B cell (primary cell): ENCODE data around the gene ADCY1. TPM values are rescaled to one million over a fixed set of nuclear protein-coding genes. Genes with fewer than 3 reads are reported as not detected.

ENCODE experiments used
- ATAC-seq: fragments of 200-7000 bp; cut with Tn5 transposase; one replicate; pipeline ENCODE4 v1.10.0; 2021; ENCODE audit warnings: low read depth, mild to moderate bottlenecking, moderate number of reproducible peaks, moderate library complexity
- CTCF ChIA-PET: fragments of 350-600 bp; sonication (Branson Sonifier 250); formaldehyde crosslinking; loops from one replicate; lab custom pipeline; 2021; ENCODE audit warnings: antibody characterized with exemption, inconsistent platforms; lab: Charles Lee
- POLR2A ChIA-PET: fragments of 350-600 bp; sonication (Branson Sonifier 250); formaldehyde crosslinking; loops from one replicate; lab custom pipeline; 2021; ENCODE audit warnings: antibody characterized with exemption; lab: Charles Lee
- DNase-seq: peaks from one replicate; pipeline ENCODE4 v3.0.0; 2013
- H2AFZ ChIP-seq: 2 replicates; pipeline ENCODE4 v1.6.1; 2012; ENCODE audit warnings: mild to moderate bottlenecking, low read depth, low read length; ENCODE audit not compliant: insufficient read depth, poor library complexity, severe bottlenecking
- H3K27ac ChIP-seq, 2 donors: 1 replicate in 1 of 2; 2 replicates in 1 of 2; pipeline ENCODE4 v1.5.1; 2012 to 2013; ENCODE audit warnings: low read length in 2 of 2, mild to moderate bottlenecking in 2 of 2, moderate library complexity in 1 of 2
- H3K27me3 ChIP-seq, 4 experiments: fragments of 200-600 bp in 1 of 4; sonication (generic) in 1 of 4; replicated peaks in 1 of 4; 1 replicate in 2 of 4; 2 replicates in 2 of 4; pipeline versions ENCODE4 v1.6.1 to v1.7.0; 2013 to 2016; ENCODE audit warnings: low read length in 3 of 4, mild to moderate bottlenecking in 2 of 4, mixed read lengths in 1 of 4, moderate library complexity in 1 of 4; ENCODE audit not compliant: insufficient read depth in 4 of 4, control insufficient read depth in 3 of 4; ENCODE audit errors: control extremely low read depth in 1 of 4
- H3K36me3 ChIP-seq, 2 experiments: replicated peaks in 1 of 2; 1 replicate in 1 of 2; 2 replicates in 1 of 2; pipeline versions ENCODE4 v1.6.1 to v1.7.1; 2013; ENCODE audit warnings: low read length in 1 of 2; ENCODE audit not compliant: insufficient read depth in 2 of 2, control insufficient read depth in 1 of 2; ENCODE audit errors: control extremely low read depth in 1 of 2, extremely low read depth in 1 of 2
- H3K4me1 ChIP-seq, 2 donors: fragments of 200-600 bp in 1 of 2; sonication (generic) in 1 of 2; 1 replicate in 1 of 2; 2 replicates in 1 of 2; pipeline versions ENCODE4 v1.5.1 to v1.6.1; 2013 to 2017; ENCODE audit warnings: low read length in 2 of 2; ENCODE audit not compliant: control insufficient read depth in 2 of 2, insufficient read depth in 2 of 2
- H3K4me2 ChIP-seq: replicated peaks from 2 replicates; pipeline ENCODE3; 2012; ENCODE audit warnings: mild to moderate bottlenecking, low read depth, low read length; ENCODE audit not compliant: poor library complexity, severe bottlenecking
- H3K4me3 ChIP-seq, 5 experiments: fragments of 200-600 bp in 1 of 5; sonication (generic) in 1 of 5; 1 replicate in 3 of 5; 2 replicates in 2 of 5; pipeline versions ENCODE4 v1.5.1 to v1.7.0; 2011 to 2016; ENCODE audit warnings: low read length in 4 of 5, mild to moderate bottlenecking in 4 of 5, low read depth in 2 of 5, control low read depth in 1 of 5, moderate library complexity in 1 of 5; ENCODE audit not compliant: insufficient read depth in 1 of 5; ENCODE audit errors: control extremely low read depth in 1 of 5, extremely low read depth in 1 of 5
- H3K79me2 ChIP-seq: fragments of 200-600 bp; sonication (generic); one replicate; pipeline ENCODE4 v1.6.0; 2016; ENCODE audit warnings: low read length; ENCODE audit not compliant: control insufficient read depth, insufficient read depth
- H3K9ac ChIP-seq: fragments of 200-600 bp; sonication (generic); 2 replicates; pipeline ENCODE4 v1.6.1; 2017; ENCODE audit warnings: mild to moderate bottlenecking, low read length, moderate library complexity
- H3K9me3 ChIP-seq, 3 donors: one replicate each; pipeline versions ENCODE4 v1.6.1 to v1.7.1; 2013; ENCODE audit warnings: low read length in 2 of 3; ENCODE audit not compliant: control insufficient read depth in 2 of 3, insufficient read depth in 1 of 3; ENCODE audit errors: control extremely low read depth in 1 of 3
- H4K20me1 ChIP-seq: 2 replicates; pipeline ENCODE4 v1.6.0; 2012; ENCODE audit warnings: mild to moderate bottlenecking, low read length; ENCODE audit not compliant: insufficient read depth, control insufficient read depth, poor library complexity, severe bottlenecking
- H3K27ac Mint-ChIP-seq: one replicate; pipeline ENCODE4 v1.8.0; 2021; ENCODE audit warnings: mixed read lengths
- H3K27me3 Mint-ChIP-seq: one replicate; pipeline ENCODE4 v1.8.0; 2021; ENCODE audit warnings: mixed read lengths
- H3K4me1 Mint-ChIP-seq: one replicate; pipeline ENCODE4 v1.8.0; 2021; ENCODE audit warnings: mixed read lengths
- H3K4me3 Mint-ChIP-seq: one replicate; pipeline ENCODE4 v1.8.0; 2021; ENCODE audit warnings: mixed read lengths
- H3K9me3 Mint-ChIP-seq: one replicate; pipeline ENCODE4 v1.8.0; 2022; ENCODE audit warnings: mixed read lengths; ENCODE audit not compliant: insufficient read depth
- EZH2 ChIP-seq: IDR thresholded peaks from 2 replicates; pipeline ENCODE4 v1.6.1; 2012; ENCODE audit warnings: borderline replicate concordance, low read depth, mild to moderate bottlenecking, moderate library complexity, low read length; ENCODE audit not compliant: insufficient read depth, poor library complexity, severe bottlenecking
- WGBS: methylation state at CpG from one replicate; pipeline ENCODE4 v1.1.5; 2013; ENCODE audit warnings: missing lambda C conversion rate; ENCODE audit not compliant: insufficient coverage; 5-methylcytosine and 5-hydroxymethylcytosine counted together
- intact Hi-C: fragments of 100-400 bp; cut with micrococcal nuclease; formaldehyde crosslinking; loops from one replicate; pipeline ENCODE4 v1.10.0; 2022
- polyA plus RNA-seq: library from polyadenylated mRNA; depleted of rRNA; stranded (reverse); fragments of >200 nt; gene quantifications from 2 replicates; pipeline ENCODE4 v1.2.3, GENCODE V29; 2012
- total RNA-seq, 2 donors: library from RNA; stranded (reverse); fragments of 120-200 nt in 1 of 2; gene quantifications; 1 replicate in 1 of 2; 2 replicates in 1 of 2; pipeline versions ENCODE4 v1.2.3 to v1.2.4, GENCODE V29; 2013 to 2022
- TF ChIP-seq, protein P1 (sequence below): fragments of 200-600 bp; IDR thresholded peaks from one replicate; pipeline ENCODE4 v1.8.0; 2022; ENCODE audit warnings: antibody characterized with exemption, mild to moderate bottlenecking

Gene ADCY1
- total and polyA plus RNA-seq, 2 donors (not counting 1 experiment from before 2014, with no cell fraction given) = 0.05 to 0.12 TPM

DNA sequence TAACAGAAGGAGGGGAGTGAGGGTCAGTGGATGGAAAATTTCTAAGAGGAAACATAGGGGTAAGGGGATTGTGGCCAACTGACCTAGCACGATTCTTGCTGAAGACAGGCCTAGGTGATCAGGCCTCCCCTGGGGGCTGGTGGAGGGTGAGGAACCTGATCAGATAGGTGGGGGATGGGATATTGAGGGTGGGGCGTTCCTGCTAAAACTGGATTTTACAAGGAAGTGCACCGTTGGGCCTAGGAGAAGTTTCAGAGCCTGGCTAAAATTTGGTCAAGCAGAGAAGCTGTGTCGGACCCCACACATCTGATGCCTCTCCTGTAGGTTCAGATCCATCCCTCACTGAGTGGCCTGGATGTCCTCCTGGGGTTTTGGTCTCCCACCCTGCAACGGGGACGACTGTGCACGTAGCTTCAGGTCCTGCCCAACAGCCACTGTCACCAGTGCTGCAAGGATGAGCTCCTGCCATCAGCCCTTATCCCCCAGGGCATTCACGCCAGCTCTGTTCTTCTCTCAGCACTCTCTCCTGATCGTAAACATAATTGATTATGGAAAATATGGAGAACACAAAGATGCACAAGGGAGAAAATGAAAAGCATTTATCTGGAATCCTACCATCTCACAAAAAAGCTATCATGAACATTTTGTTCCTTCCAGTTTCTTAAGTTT, 89.9 kb downstream of the ADCY1 start:
- H4K20me1 ChIP-seq = no peaks in the 10 kb centered on the region
- no peaks in the 10 kb centered on the region for H3K4me1 ChIP-seq
- H2AFZ ChIP-seq = no peak overlapping the region
- H3K4me3 Mint-ChIP-seq = no peak overlapping the region
- H3K27ac Mint-ChIP-seq = no peak overlapping the region
- no peaks in the 10 kb centered on the region for H3K9me3 Mint-ChIP-seq
- H3K4me1 Mint-ChIP-seq = no peaks in the 10 kb centered on the region
- CTCF ChIA-PET = interaction anchor here (0.6 to 1.9 kb wide), 4 partner anchors 8 to 190 kb away, joined by 3 to 10 read pairs (median 4); no protein-coding TSS in a partner anchor
- intact Hi-C loops = loop anchor here (2.0 kb wide), 1 partner anchor 191 kb away; no protein-coding TSS in a partner anchor
- TF ChIP-seq, protein P1, sequence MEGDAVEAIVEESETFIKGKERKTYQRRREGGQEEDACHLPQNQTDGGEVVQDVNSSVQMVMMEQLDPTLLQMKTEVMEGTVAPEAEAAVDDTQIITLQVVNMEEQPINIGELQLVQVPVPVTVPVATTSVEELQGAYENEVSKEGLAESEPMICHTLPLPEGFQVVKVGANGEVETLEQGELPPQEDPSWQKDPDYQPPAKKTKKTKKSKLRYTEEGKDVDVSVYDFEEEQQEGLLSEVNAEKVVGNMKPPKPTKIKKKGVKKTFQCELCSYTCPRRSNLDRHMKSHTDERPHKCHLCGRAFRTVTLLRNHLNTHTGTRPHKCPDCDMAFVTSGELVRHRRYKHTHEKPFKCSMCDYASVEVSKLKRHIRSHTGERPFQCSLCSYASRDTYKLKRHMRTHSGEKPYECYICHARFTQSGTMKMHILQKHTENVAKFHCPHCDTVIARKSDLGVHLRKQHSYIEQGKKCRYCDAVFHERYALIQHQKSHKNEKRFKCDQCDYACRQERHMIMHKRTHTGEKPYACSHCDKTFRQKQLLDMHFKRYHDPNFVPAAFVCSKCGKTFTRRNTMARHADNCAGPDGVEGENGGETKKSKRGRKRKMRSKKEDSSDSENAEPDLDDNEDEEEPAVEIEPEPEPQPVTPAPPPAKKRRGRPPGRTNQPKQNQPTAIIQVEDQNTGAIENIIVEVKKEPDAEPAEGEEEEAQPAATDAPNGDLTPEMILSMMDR = no peak
- TF ChIP-seq EZH2 = no peak
- H3K4me3 ChIP-seq = no peak overlapping the region
- H3K27me3 ChIP-seq = no peaks in the 10 kb centered on the region
- H3K4me2 ChIP-seq = no peak overlapping the region
- H3K27me3 Mint-ChIP-seq = no peaks in the 10 kb centered on the region
- POLR2A ChIA-PET = no interaction called here
- no peak overlapping the region for H3K27ac ChIP-seq
- peaks cover 0 to 10% (median 0%) of the 10 kb centered on the region in 3 donors for H3K9me3 ChIP-seq
- no peaks in the 10 kb centered on the region for H3K79me2 ChIP-seq
- DNase-seq = no peak
- 74% methylated on average over 7 of the region's 9 CpGs for WGBS
- no peaks in the 10 kb centered on the region for H3K36me3 ChIP-seq
- H3K9ac ChIP-seq = no peak overlapping the region
- ATAC-seq = no peak

DNA sequence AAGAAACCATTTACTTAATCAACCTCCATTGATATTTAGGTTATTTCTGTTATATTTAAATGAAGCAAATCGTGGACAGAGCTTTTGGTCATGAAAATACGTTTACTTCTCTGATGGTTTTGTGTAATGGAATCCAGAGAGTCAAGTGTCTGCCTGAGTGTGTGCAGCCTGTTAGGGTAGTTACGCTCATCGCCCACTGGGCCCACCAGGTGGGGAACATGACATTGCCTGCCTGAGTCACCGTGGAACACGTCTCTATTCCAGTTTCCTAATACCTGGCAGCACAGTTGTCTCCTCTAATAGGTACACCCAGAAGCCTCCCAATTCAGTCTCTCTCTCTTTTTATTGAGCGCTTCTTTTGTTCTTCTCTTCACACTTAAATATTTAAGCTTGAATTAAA, 91.0 kb downstream of the ADCY1 start:
- intact Hi-C loops = no loop called here
- no peak overlapping the region for H3K27ac Mint-ChIP-seq
- no peak for ATAC-seq

More for the DNA sequence above, 91.0 kb downstream of the ADCY1 start:
- H3K4me3 ChIP-seq = no peak overlapping the region
- ChIA-PET POLR2A (no interaction called here), CTCF (no interaction called here)
- no peak overlapping the region for H3K9ac ChIP-seq
- Mint-ChIP-seq H3K27me3 (no peaks in the 10 kb centered on the region), H3K4me1 (no peaks in the 10 kb centered on the region), H3K4me3 (no peak overlapping the region), H3K9me3 (no peaks in the 10 kb centered on the region)
- H3K4me1 ChIP-seq = no peaks in the 10 kb centered on the region
- peaks cover 0 to 10% (median 0%) of the 10 kb centered on the region in 3 donors for H3K9me3 ChIP-seq
- no peak for DNase-seq
- H4K20me1 ChIP-seq = no peaks in the 10 kb centered on the region
- H3K36me3 ChIP-seq = no peaks in the 10 kb centered on the region
- H3K79me2 ChIP-seq = no peaks in the 10 kb centered on the region
- TF ChIP-seq, protein P1 = no peak
- TF ChIP-seq EZH2 = no peak
- H3K27ac ChIP-seq = no peak overlapping the region
- no peaks in the 10 kb centered on the region for H3K27me3 ChIP-seq
- WGBS = 93% methylated on average over 4 of the region's 7 CpGs
- H3K4me2 ChIP-seq = no peak overlapping the region
- no peak overlapping the region for H2AFZ ChIP-seq
